RWPE2 (cell line): ENCODE measurements around the gene POLR1H.

Experiments used
- ATAC-seq: fragments of 200-7000 bp; cut with Tn5 transposase; 3 replicates; pipeline ENCODE4 v1.9.1; 2021; ENCODE audit warnings: low read depth
- DNase-seq: peaks from one replicate; pipeline ENCODE4 v3.0.0-alpha.2; 2020; ENCODE audit warnings: low spot score
- H3K27ac ChIP-seq: fragments of 450-650 bp; 2 replicates; pipeline ENCODE4 v1.5.1; 2017; ENCODE audit warnings: mild to moderate bottlenecking; ENCODE audit not compliant: poor library complexity, severe bottlenecking
- H3K27me3 ChIP-seq: fragments of 250-450 bp; sonication (Bioruptor Pico); 2 replicates; pipeline ENCODE4 v1.5.1; 2021; ENCODE audit warnings: mild to moderate bottlenecking, moderate library complexity; ENCODE audit not compliant: insufficient read depth, poor library complexity, severe bottlenecking
- H3K36me3 ChIP-seq: fragments of 250-450 bp; sonication (Bioruptor Pico); 2 replicates; pipeline ENCODE4 v1.5.1; 2020; ENCODE audit warnings: low read depth, mild to moderate bottlenecking, moderate library complexity
- H3K4me1 ChIP-seq: fragments of 250-450 bp; sonication (Bioruptor Pico); 2 replicates; pipeline ENCODE4 v1.5.1; 2021; ENCODE audit warnings: mild to moderate bottlenecking, moderate library complexity; ENCODE audit not compliant: insufficient read depth, poor library complexity, severe bottlenecking
- H3K4me3 ChIP-seq: fragments of 250-450 bp; sonication (Bioruptor Pico); 2 replicates; pipeline ENCODE4 v1.5.1; 2021; ENCODE audit warnings: mild to moderate bottlenecking, moderate library complexity; ENCODE audit not compliant: severe bottlenecking
- H3K9me3 ChIP-seq: fragments of 250-450 bp; sonication (Bioruptor Pico); 2 replicates; pipeline ENCODE4 v1.5.1; 2021; ENCODE audit warnings: mild to moderate bottlenecking, moderate library complexity; ENCODE audit not compliant: severe bottlenecking
- CTCF ChIP-seq: fragments of 450-650 bp; IDR thresholded peaks from one replicate; pipeline ENCODE4 v1.5.1; 2017; ENCODE audit warnings: mild to moderate bottlenecking, moderate library complexity; ENCODE audit not compliant: poor library complexity, severe bottlenecking

POLR1H gene

GRCh38 chr6:30103872-30104179 lies 42.8 kb downstream of the POLR1H start:
- no peaks in the 10 kb centered on the region for H3K27me3 ChIP-seq
- ATAC-seq: no peak
- no peak overlapping the region for H3K27ac ChIP-seq
- no peaks in the 10 kb centered on the region for H3K9me3 ChIP-seq
- no peak for DNase-seq
- no peak overlapping the region for H3K4me3 ChIP-seq
- no peak for TF ChIP-seq CTCF
- peaks cover 12% of the 10 kb centered on the region for H3K4me1 ChIP-seq
- no peaks in the 10 kb centered on the region for H3K36me3 ChIP-seq

- TF ChIP-seq CTCF: no peak
- ATAC-seq (no peak), DNase-seq (no peak)
- Histone ChIP-seq H3K27ac (no peak overlapping the region), H3K9me3 (no peaks in the 10 kb centered on the region), H3K4me3 (no peak overlapping the region), H3K27me3 (no peaks in the 10 kb centered on the region), H3K4me1 (peaks cover 12% of the 10 kb centered on the region), H3K36me3 (no peaks in the 10 kb centered on the region)
Measured at GRCh38 chr6:30104661-30105060, 43.6 kb downstream of the POLR1H start.

- Histone ChIP-seq H3K4me1 (no peaks in the 10 kb centered on the region), H3K27ac (no peak overlapping the region)
- ATAC-seq: no peak
Measured at GRCh38 chr6:30111266-30111856, 50.3 kb downstream of the POLR1H start.

GRCh38 chr6:30112402-30112994 lies 51.4 kb downstream of the POLR1H start:
- no peaks in the 10 kb centered on the region for H3K4me1 ChIP-seq
- ATAC-seq (no peak), DNase-seq (no peak)
- no peaks in the 10 kb centered on the region for H3K27me3 ChIP-seq
- no peak overlapping the region for H3K27ac ChIP-seq
- no peak overlapping the region for H3K4me3 ChIP-seq
- TF ChIP-seq CTCF: no peak
- no peaks in the 10 kb centered on the region for H3K36me3 ChIP-seq
- H3K9me3 ChIP-seq: no peaks in the 10 kb centered on the region

More at GRCh38 chr6:30111266-30111856, 50.3 kb downstream of the POLR1H start:
- H3K4me3 ChIP-seq: no peak overlapping the region
- H3K9me3 ChIP-seq: no peaks in the 10 kb centered on the region
- DNase-seq: no peak
- H3K27me3 ChIP-seq: no peaks in the 10 kb centered on the region
- no peaks in the 10 kb centered on the region for H3K36me3 ChIP-seq
- no peak for TF ChIP-seq CTCF

GRCh38 chr6:30113003-30113759 lies 52.1 kb downstream of the POLR1H start, which contains the start of gene TRIM31:
Gene TRIM31 (minus strand): TSS chr6:30113090. CDS start chr6:30112805, 285 bp downstream.
- Histone ChIP-seq H3K36me3 (no peaks in the 10 kb centered on the region), H3K9me3 (no peaks in the 10 kb centered on the region), H3K27ac (no peak within 1 kb of the TSS), H3K4me1 (no peaks in the 10 kb centered on the region), H3K4me3 (no peak within 1 kb of the TSS), H3K27me3 (no peaks in the 10 kb centered on the region)
- no peak for TF ChIP-seq CTCF
- DNase-seq (no peak), ATAC-seq (no peak)
